Mesothelial cell of epicardium (in vitro differentiated cells): ENCODE measurements around the gene ELK3. TPM values are rescaled to one million over a fixed set of nuclear protein-coding genes. Genes with fewer than 3 reads are reported as not detected.

Experiments
- DNase-seq, 2 experiments: peaks; one replicate each; pipeline ENCODE4 v3.0.0; 2021; ENCODE audit warnings: low spot score in 2 of 2; ENCODE audit not compliant: unreplicated experiment in 2 of 2
- H3K27ac Mint-ChIP-seq: 2 replicates; pipeline ENCODE4 v1.8.0; 2021; ENCODE audit warnings: mixed read lengths
- H3K27me3 Mint-ChIP-seq: 2 replicates; pipeline ENCODE4 v1.8.0; 2021; ENCODE audit warnings: low read depth, mixed read lengths
- H3K36me3 Mint-ChIP-seq: 2 replicates; pipeline ENCODE4 v1.8.0; 2021; ENCODE audit warnings: mixed read lengths
- H3K4me1 Mint-ChIP-seq: 2 replicates; pipeline ENCODE4 v1.8.0; 2021; ENCODE audit warnings: mixed read lengths
- H3K4me3 Mint-ChIP-seq: 2 replicates; pipeline ENCODE4 v1.8.0; 2021; ENCODE audit warnings: mild to moderate bottlenecking, moderate library complexity, mixed read lengths
- H3K9me3 Mint-ChIP-seq: 2 replicates; pipeline ENCODE4 v1.8.0; 2021; ENCODE audit warnings: mixed read lengths
- total RNA-seq: library from RNA; stranded (reverse); gene quantifications from 3 replicates; pipeline ENCODE4 v1.2.1, GENCODE V29; 2021
- TF ChIP-seq, protein P1 (sequence below): fragments of 200-600 bp; sonication (generic); IDR thresholded peaks from one replicate; pipeline ENCODE4 v1.5.0; 2021; ENCODE audit warnings: antibody characterized with exemption; ENCODE audit not compliant: unreplicated experiment

The ELK3 gene
- total RNA-seq, 1 donor from 2014 or later: 27.2 TPM

DNA sequence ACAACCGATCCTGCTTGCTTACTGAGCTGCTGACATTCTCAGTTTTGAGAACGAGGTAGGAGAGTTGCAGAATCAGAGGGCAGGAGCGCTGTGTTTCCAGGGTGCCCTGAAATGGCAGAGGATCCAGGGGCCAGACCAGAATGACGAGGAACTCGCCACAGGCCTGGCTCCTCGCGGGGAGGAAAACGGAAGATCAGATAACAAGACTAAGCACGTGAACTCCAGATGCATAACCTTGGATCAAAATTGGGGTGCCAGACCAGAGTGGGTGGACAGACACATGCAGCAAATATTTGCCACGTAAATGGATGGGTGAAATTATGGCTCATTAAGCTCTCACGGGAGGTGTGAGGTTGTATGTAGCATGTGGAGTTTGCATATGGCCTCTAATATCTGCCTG lies 46.5 kb downstream of the ELK3 start:
- TF ChIP-seq, protein P1, sequence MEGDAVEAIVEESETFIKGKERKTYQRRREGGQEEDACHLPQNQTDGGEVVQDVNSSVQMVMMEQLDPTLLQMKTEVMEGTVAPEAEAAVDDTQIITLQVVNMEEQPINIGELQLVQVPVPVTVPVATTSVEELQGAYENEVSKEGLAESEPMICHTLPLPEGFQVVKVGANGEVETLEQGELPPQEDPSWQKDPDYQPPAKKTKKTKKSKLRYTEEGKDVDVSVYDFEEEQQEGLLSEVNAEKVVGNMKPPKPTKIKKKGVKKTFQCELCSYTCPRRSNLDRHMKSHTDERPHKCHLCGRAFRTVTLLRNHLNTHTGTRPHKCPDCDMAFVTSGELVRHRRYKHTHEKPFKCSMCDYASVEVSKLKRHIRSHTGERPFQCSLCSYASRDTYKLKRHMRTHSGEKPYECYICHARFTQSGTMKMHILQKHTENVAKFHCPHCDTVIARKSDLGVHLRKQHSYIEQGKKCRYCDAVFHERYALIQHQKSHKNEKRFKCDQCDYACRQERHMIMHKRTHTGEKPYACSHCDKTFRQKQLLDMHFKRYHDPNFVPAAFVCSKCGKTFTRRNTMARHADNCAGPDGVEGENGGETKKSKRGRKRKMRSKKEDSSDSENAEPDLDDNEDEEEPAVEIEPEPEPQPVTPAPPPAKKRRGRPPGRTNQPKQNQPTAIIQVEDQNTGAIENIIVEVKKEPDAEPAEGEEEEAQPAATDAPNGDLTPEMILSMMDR: no peak
- Mint-ChIP-seq H3K4me3 (no peak overlapping the region), H3K27me3 (no peaks in the 10 kb centered on the region), H3K36me3 (peaks cover 5% of the 10 kb centered on the region), H3K9me3 (no peaks in the 10 kb centered on the region), H3K4me1 (peaks cover 15% of the 10 kb centered on the region), H3K27ac (no peak overlapping the region)
- DNase-seq: no peak

DNA sequence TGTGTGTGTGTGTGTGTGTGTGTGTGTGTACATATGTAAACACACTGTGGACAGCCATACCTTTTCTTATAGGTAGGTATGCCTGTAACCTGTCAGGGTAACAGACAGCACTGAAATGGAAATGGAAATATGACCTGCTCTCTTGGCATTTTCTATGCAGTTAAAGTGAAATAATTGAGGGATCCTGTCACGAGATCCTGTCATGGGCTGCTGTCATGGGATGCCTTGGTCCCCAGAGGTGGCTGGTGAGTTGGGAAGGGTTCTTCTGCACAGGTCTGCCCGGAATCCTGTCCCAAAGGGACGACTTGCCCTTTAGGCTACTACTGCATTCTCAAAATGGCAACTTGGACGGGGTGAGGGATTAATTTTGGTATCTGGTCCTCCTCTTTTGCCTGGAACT lies 47.3 kb downstream of the ELK3 start:
- H3K4me1 Mint-ChIP-seq: peaks cover 15% of the 10 kb centered on the region
- H3K36me3 Mint-ChIP-seq: peaks cover under 1% of the 10 kb centered on the region
- H3K4me3 Mint-ChIP-seq: no peak overlapping the region
- TF ChIP-seq, protein P1: no peak
- no peak overlapping the region for H3K27ac Mint-ChIP-seq
- H3K27me3 Mint-ChIP-seq: no peaks in the 10 kb centered on the region
- no peaks in the 10 kb centered on the region for H3K9me3 Mint-ChIP-seq
- DNase-seq: no peak

DNA sequence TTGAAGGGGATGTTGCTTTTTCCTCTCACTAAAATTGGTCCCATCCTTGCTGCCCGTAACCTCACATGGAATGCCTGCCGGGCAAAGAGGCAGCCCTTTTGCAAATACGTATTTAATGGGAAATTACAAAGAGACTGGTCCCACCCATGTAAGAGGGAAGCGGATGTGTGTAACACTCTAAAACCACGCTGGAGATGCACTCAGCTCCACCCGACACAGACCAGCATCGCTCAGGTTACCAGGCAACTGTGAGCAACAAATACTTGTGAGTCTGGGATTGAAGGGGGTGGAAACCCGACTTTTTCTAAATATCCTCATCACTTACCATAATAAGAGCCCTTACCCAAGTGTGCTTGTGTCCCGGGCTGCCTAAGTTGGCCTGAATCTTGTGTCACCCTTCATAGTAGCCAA lies 47.7 kb downstream of the ELK3 start:
- DNase-seq: no peak
- Mint-ChIP-seq H3K27me3 (no peaks in the 10 kb centered on the region), H3K4me3 (no peak overlapping the region), H3K9me3 (no peaks in the 10 kb centered on the region), H3K4me1 (peaks cover 15% of the 10 kb centered on the region), H3K36me3 (peaks cover 4% of the 10 kb centered on the region), H3K27ac (no peak overlapping the region)
- TF ChIP-seq, protein P1: no peak

DNA sequence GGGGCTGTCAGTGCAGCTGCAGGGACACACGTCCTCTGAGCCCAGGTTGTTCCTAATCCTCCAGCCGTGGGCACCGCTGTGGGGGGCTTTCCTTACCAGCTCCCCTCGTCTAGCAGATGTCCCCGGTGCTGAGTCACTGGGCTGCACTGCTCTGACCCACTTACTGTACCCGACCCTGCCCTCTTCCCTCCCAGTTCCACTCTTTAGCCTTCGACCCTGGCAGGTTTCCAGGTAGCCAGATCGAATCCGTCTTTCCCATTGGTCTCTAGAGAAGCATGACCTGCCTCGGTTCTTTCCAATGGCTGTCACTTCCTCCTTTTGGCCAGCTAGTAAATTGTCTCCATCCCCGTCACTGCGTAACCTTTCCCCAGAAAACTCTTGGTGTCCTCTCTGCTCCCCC lies 48.4 kb downstream of the ELK3 start:
- H3K36me3 Mint-ChIP-seq: peaks cover 12% of the 10 kb centered on the region
- TF ChIP-seq, protein P1: no peak
- no peaks in the 10 kb centered on the region for H3K27me3 Mint-ChIP-seq
- no peaks in the 10 kb centered on the region for H3K9me3 Mint-ChIP-seq
- no peak for DNase-seq
- H3K4me1 Mint-ChIP-seq: peaks cover 15% of the 10 kb centered on the region
- H3K4me3 Mint-ChIP-seq: no peak overlapping the region
- H3K27ac Mint-ChIP-seq: no peak overlapping the region

DNA sequence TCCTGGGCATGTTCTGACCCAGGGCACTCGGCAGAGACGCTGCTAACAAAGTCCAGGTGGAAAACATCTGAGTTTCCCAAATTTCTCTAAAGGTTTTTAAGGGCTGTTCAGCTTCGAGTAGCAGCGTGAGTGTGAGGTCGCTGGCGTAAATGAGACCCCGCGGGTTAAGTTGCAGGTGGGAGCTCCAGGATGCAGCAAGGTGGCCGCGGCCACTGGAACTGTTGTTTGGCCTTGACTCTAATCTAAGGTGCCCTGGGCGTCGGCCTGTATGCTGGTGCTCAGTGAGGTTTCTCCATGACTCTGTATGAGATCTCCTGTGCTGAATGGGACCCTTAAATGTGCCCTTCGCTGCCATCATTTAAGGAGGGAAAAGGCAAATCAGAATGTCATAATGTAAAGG lies 50.7 kb downstream of the ELK3 start:
- DNase-seq: no peak
- no peaks in the 10 kb centered on the region for H3K9me3 Mint-ChIP-seq
- no peaks in the 10 kb centered on the region for H3K27me3 Mint-ChIP-seq
- TF ChIP-seq, protein P1: no peak
- no peak overlapping the region for H3K4me3 Mint-ChIP-seq
- H3K27ac Mint-ChIP-seq: no peak overlapping the region
- peaks cover 21% of the 10 kb centered on the region for H3K36me3 Mint-ChIP-seq
- H3K4me1 Mint-ChIP-seq: peaks cover 9% of the 10 kb centered on the region

DNA sequence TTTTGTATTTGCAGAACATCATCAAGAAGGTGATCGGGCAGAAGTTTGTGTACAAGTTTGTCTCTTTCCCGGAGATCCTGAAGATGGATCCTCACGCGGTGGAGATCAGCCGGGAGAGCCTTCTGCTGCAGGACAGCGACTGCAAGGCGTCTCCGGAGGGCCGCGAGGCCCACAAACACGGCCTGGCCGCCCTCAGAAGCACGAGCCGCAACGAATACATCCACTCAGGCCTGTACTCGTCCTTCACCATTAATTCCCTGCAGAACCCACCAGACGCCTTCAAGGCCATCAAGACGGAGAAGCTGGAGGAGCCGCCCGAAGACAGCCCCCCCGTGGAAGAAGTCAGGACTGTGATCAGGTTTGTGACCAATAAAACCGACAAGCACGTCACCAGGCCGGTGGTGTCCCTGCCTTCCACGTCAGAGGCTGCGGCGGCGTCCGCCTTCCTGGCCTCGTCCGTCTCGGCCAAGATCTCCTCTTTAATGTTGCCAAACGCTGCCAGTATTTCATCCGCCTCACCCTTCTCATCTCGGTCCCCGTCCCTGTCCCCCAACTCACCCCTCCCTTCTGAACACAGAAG lies 52.8 kb downstream of the ELK3 start:
- Mint-ChIP-seq H3K9me3 (no peaks in the 10 kb centered on the region), H3K36me3 (peaks cover 39% of the 10 kb centered on the region), H3K27ac (no peak overlapping the region), H3K27me3 (no peaks in the 10 kb centered on the region), H3K4me3 (no peak overlapping the region), H3K4me1 (no peaks in the 10 kb centered on the region)
- no peak for DNase-seq
- TF ChIP-seq, protein P1: no peak
